HL-60 (cell line): Measurements from ENCODE around the gene ALDH3B1.

ENCODE experiments used
- DNase-seq, 2 experiments: peaks; one replicate each; pipeline ENCODE4 v3.0.0-alpha.2; 2010 to 2020; ENCODE audit warnings: low read depth in 1 of 2, low spot score in 1 of 2
- H3K27ac ChIP-seq: fragments of 250-450 bp; sonication (Bioruptor Pico); replicated peaks from 2 replicates; pipeline ENCODE4 v1.5.1; 2020; ENCODE audit warnings: mild to moderate bottlenecking, moderate library complexity
- H3K27me3 ChIP-seq: fragments of 250-450 bp; sonication (Bioruptor Pico); 2 replicates; pipeline ENCODE4 v1.5.1; 2021; ENCODE audit warnings: mild to moderate bottlenecking, moderate library complexity; ENCODE audit not compliant: insufficient read depth, poor library complexity, severe bottlenecking
- H3K4me3 ChIP-seq: replicated peaks from 2 replicates; pipeline ENCODE4 v1.5.1; 2011; ENCODE audit warnings: mild to moderate bottlenecking, control low read depth, low read length; ENCODE audit not compliant: insufficient read depth
- GABPA ChIP-seq: IDR thresholded peaks from 2 replicates; pipeline ENCODE4 v1.6.1; 2012; ENCODE audit warnings: low read depth
- POLR2AphosphoS5 ChIP-seq: IDR thresholded peaks from 2 replicates; pipeline ENCODE4 v1.6.1; 2012; ENCODE audit warnings: low read depth
- SPI1 ChIP-seq: IDR thresholded peaks from 2 replicates; pipeline ENCODE4 v1.6.1; 2012; ENCODE audit warnings: low read depth, mild to moderate bottlenecking, borderline replicate concordance
- TF ChIP-seq, protein P1 (sequence below): IDR thresholded peaks from one replicate; pipeline ENCODE4 v1.5.1; 2011; ENCODE audit warnings: low read length, control low read depth, inconsistent platforms; ENCODE audit not compliant: insufficient read depth
- TF ChIP-seq, protein P2 (sequence below): IDR thresholded peaks from 2 replicates; pipeline ENCODE4 v1.6.1; 2012; ENCODE audit warnings: low read depth; ENCODE audit not compliant: insufficient replicate concordance

The ALDH3B1 gene

DNA sequence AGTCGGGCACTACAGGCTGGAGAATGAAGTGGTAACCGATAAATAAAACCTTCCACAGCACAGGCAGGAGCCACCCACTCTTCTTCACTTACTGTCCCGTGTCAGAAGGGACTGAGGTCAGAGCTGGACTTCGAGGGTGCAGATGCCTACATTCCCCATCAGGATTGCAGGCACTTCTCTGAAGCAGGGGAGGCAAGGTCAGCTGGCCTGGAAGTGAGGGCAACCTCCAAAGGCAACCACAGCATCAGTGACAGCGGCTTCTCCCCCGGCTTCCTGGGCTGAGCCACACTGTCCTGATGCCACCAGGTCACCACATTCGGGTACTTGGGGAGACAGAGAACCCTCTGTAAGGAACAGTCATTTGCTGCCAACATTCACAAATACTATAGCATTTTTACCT lies 51.4 kb downstream of the ALDH3B1 start:
- DNase-seq, result no peak
- Histone ChIP-seq H3K27ac (no peak overlapping the region), H3K4me3 (no peak overlapping the region), H3K27me3 (no peaks in the 10 kb centered on the region)
- no peak for TF ChIP-seq GABPA
- no peak for TF ChIP-seq POLR2AphosphoS5
- no peak for TF ChIP-seq SPI1
- TF ChIP-seq, protein P1, sequence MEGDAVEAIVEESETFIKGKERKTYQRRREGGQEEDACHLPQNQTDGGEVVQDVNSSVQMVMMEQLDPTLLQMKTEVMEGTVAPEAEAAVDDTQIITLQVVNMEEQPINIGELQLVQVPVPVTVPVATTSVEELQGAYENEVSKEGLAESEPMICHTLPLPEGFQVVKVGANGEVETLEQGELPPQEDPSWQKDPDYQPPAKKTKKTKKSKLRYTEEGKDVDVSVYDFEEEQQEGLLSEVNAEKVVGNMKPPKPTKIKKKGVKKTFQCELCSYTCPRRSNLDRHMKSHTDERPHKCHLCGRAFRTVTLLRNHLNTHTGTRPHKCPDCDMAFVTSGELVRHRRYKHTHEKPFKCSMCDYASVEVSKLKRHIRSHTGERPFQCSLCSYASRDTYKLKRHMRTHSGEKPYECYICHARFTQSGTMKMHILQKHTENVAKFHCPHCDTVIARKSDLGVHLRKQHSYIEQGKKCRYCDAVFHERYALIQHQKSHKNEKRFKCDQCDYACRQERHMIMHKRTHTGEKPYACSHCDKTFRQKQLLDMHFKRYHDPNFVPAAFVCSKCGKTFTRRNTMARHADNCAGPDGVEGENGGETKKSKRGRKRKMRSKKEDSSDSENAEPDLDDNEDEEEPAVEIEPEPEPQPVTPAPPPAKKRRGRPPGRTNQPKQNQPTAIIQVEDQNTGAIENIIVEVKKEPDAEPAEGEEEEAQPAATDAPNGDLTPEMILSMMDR, result no peak
- TF ChIP-seq, protein P2, sequence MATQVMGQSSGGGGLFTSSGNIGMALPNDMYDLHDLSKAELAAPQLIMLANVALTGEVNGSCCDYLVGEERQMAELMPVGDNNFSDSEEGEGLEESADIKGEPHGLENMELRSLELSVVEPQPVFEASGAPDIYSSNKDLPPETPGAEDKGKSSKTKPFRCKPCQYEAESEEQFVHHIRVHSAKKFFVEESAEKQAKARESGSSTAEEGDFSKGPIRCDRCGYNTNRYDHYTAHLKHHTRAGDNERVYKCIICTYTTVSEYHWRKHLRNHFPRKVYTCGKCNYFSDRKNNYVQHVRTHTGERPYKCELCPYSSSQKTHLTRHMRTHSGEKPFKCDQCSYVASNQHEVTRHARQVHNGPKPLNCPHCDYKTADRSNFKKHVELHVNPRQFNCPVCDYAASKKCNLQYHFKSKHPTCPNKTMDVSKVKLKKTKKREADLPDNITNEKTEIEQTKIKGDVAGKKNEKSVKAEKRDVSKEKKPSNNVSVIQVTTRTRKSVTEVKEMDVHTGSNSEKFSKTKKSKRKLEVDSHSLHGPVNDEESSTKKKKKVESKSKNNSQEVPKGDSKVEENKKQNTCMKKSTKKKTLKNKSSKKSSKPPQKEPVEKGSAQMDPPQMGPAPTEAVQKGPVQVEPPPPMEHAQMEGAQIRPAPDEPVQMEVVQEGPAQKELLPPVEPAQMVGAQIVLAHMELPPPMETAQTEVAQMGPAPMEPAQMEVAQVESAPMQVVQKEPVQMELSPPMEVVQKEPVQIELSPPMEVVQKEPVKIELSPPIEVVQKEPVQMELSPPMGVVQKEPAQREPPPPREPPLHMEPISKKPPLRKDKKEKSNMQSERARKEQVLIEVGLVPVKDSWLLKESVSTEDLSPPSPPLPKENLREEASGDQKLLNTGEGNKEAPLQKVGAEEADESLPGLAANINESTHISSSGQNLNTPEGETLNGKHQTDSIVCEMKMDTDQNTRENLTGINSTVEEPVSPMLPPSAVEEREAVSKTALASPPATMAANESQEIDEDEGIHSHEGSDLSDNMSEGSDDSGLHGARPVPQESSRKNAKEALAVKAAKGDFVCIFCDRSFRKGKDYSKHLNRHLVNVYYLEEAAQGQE, result no peak

DNA sequence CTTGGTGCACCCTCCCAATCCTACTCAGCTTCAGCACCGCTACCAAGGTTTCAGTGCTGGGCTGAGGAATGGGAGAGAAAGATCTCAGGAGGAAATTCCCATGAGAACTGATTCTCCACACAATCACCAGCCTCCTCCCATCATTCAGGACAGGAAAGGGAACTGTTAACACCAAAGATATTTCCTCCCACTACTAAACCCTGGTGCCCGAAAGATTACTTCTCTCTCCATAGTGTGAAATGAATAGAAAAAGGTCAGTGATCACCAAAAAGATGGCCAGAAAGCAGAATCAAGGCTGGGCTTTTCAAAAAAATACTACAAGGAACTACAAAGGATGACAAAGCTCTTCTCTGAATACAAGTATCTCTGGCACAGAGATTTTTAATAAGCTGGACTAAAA lies 54.8 kb downstream of the ALDH3B1 start:
- TF ChIP-seq, protein P2, result no peak
- TF ChIP-seq SPI1 (no peak), GABPA (no peak), POLR2AphosphoS5 (no peak)
- TF ChIP-seq, protein P1, result no peak
- H3K27ac ChIP-seq, result no peak overlapping the region
- no peak for DNase-seq
- H3K4me3 ChIP-seq, result no peak overlapping the region
- no peaks in the 10 kb centered on the region for H3K27me3 ChIP-seq

DNA sequence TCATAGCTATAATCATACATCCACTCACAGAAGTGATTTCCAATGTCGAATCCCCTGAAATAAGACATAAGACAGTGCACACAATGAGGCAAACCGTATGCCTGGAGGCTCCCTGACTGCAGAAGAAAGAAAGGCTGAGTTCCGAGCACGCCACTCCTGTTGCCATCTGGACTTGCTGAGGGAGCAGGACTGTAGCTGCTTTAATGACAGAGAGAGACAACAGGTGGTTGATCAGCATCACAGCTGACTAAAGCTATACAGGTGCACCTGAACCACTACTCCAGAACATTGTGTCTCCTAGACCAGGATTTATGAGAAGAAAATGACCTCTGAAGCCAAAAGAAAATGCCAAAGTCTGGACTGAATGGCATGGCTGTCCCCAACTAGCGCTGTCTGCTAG lies 55.7 kb downstream of the ALDH3B1 start:
- H3K27ac ChIP-seq, result no peak overlapping the region
- no peak overlapping the region for H3K4me3 ChIP-seq
- no peak for DNase-seq
- no peak for TF ChIP-seq SPI1
- TF ChIP-seq, protein P1, result no peak
- no peak for TF ChIP-seq POLR2AphosphoS5
- no peak for TF ChIP-seq GABPA
- TF ChIP-seq, protein P2, result no peak
- no peaks in the 10 kb centered on the region for H3K27me3 ChIP-seq
